Measurements from ENCODE around the gene GAS2L1.

- TF ChIP-seq POLR2AphosphoS5 (IDR thresholded peaks at IDR 0.05; ENCODE audit: borderline replicate concordance, low read depth, low read length) = no peak
- TF ChIP-seq EZH2 (IDR thresholded peaks at IDR 0.05) = no peak
- TF ChIP-seq FOXP2 (optimal IDR thresholded peaks at IDR 0.05; ENCODE audit: control extremely low read depth, extremely low read length, insufficient read depth) = no peak
Observed at GRCh38 chr22:29312218-29313125, 6.0 kb downstream of the GAS2L1 start.
